GM19351 (cell line): ENCODE measurements around the gene KLHL29.

Experiments used
- ATAC-seq: cut with Tn5 transposase; IDR thresholded peaks from one replicate; pipeline ENCODE4 v1.9.1; 2021; ENCODE audit warnings: mild to moderate bottlenecking, moderate library complexity; ENCODE audit not compliant: unreplicated experiment

The KLHL29 gene

GRCh38 chr2:23687214-23687613 is 302.2 kb downstream of the KLHL29 start:
- ATAC-seq: no peak

- ATAC-seq: no peak
Observed at GRCh38 chr2:23687713-23688112, 302.7 kb downstream of the KLHL29 start.

- no peak for ATAC-seq
Observed at GRCh38 chr2:23688486-23689130, 303.6 kb downstream of the KLHL29 start.

GRCh38 chr2:23689131-23689700 is 304.2 kb downstream of the KLHL29 start:
- no peak for ATAC-seq

- ATAC-seq: no peak
Observed at GRCh38 chr2:23689891-23690290, 304.9 kb downstream of the KLHL29 start.

GRCh38 chr2:23690421-23691105 is 305.6 kb downstream of the KLHL29 start:
- no peak for ATAC-seq

- no peak for ATAC-seq
Observed at GRCh38 chr2:23691106-23691470, 306.1 kb downstream of the KLHL29 start.

- ATAC-seq: no peak
Observed at GRCh38 chr2:23691565-23691964, 306.6 kb downstream of the KLHL29 start.

- ATAC-seq: no peak
Observed at GRCh38 chr2:23692263-23692662, 307.3 kb downstream of the KLHL29 start.

- no peak for ATAC-seq
Observed at GRCh38 chr2:23692851-23693605, 308.0 kb downstream of the KLHL29 start.

GRCh38 chr2:23693606-23693951 is 308.6 kb downstream of the KLHL29 start:
- ATAC-seq: no peak

- no peak for ATAC-seq
Observed at GRCh38 chr2:23694058-23695045, 309.4 kb downstream of the KLHL29 start.

GRCh38 chr2:23695214-23695889 is 310.4 kb downstream of the KLHL29 start:
- ATAC-seq: no peak

GRCh38 chr2:23695890-23696751 is 311.1 kb downstream of the KLHL29 start:
- ATAC-seq: no peak

- no peak for ATAC-seq
Observed at GRCh38 chr2:23696752-23697045, 311.7 kb downstream of the KLHL29 start.

- no peak for ATAC-seq
Observed at GRCh38 chr2:23697256-23698075, 312.5 kb downstream of the KLHL29 start.

- no peak for ATAC-seq
Observed at GRCh38 chr2:23698116-23698693, 313.2 kb downstream of the KLHL29 start.
